NCI-H69 (cell line): Measurements from ENCODE around the gene EXOC8.
"Not testable (repeated sequence)": the region's sequence is repeated elsewhere in the genome, so short reads cannot be mapped to it uniquely, and the experiment has no call there.

Source experiments
- DNase-seq: peaks from one replicate; lab custom pipeline; 2025; lab: John Stamatoyannopoulos, UW

Gene EXOC8

GRCh38 chr1:231351816-231352215, 14.2 kb upstream of the EXOC8 start:
- DNase-seq, result no peak

GRCh38 chr1:231348856-231349255, 11.2 kb upstream of the EXOC8 start:
- DNase-seq, result not testable (repeated sequence)

GRCh38 chr1:231348442-231348841, 10.8 kb upstream of the EXOC8 start:
- DNase-seq, result no peak

GRCh38 chr1:231347961-231348360, 10.3 kb upstream of the EXOC8 start:
- no peak for DNase-seq

- DNase-seq, result no peak
Observed at GRCh38 chr1:231340328-231341013, 2.8 kb upstream of the EXOC8 start.

GRCh38 chr1:231338270-231339128, 847 bp upstream of the EXOC8 start, which contains the start of gene SPRTN:
TSS of gene SPRTN (plus strand) at chr1:231338293. CDS start at chr1:231338384, 91 bp downstream.
- DNase-seq, result peak; percentile 76

GRCh38 chr1:231337043-231337471, 595 bp downstream of the EXOC8 start:
- no peak for DNase-seq

- peak; percentile 28 for DNase-seq
Observed at GRCh38 chr1:231335663-231336602, 1.7 kb downstream of the EXOC8 start.

- DNase-seq, result no peak
Observed at GRCh38 chr1:231334952-231335351, 2.7 kb downstream of the EXOC8 start.

- DNase-seq, result no peak
Observed at GRCh38 chr1:231334079-231334666, 3.5 kb downstream of the EXOC8 start.

GRCh38 chr1:231332761-231333160, 4.9 kb downstream of the EXOC8 start:
- DNase-seq, result no peak

GRCh38 chr1:231329483-231329882, 8.2 kb downstream of the EXOC8 start:
- no peak for DNase-seq

GRCh38 chr1:231327617-231328016, 10.0 kb downstream of the EXOC8 start:
- DNase-seq, result no peak

GRCh38 chr1:231326248-231326647, 11.4 kb downstream of the EXOC8 start:
- DNase-seq, result no peak

GRCh38 chr1:231324660-231325059, 13.0 kb downstream of the EXOC8 start:
- DNase-seq, result no peak

GRCh38 chr1:231322880-231323530, 14.6 kb downstream of the EXOC8 start:
- no peak for DNase-seq

GRCh38 chr1:231319080-231319479, 18.6 kb downstream of the EXOC8 start:
- DNase-seq, result no peak

GRCh38 chr1:231318568-231318967, 19.1 kb downstream of the EXOC8 start:
- no peak for DNase-seq

GRCh38 chr1:231318015-231318355, 19.7 kb downstream of the EXOC8 start:
- no peak for DNase-seq

GRCh38 chr1:231317306-231318014, 20.2 kb downstream of the EXOC8 start:
- DNase-seq, result no peak

- DNase-seq, result peak; percentile 70
Observed at GRCh38 chr1:231315887-231316286, 21.8 kb downstream of the EXOC8 start.
